NCI-H146 treated with DMSO at 0.1 percent for 48 hours (cell line): ENCODE measurements around the gene CLDN14.
A peak's percentile ranks its signal among the peaks of the same experiment; 100 is the strongest.

Experiments
- DNase-seq: peaks from one replicate; lab custom pipeline; 2025; ENCODE audit not compliant: unreplicated experiment; lab: John Stamatoyannopoulos, UW

CLDN14 gene

DNA sequence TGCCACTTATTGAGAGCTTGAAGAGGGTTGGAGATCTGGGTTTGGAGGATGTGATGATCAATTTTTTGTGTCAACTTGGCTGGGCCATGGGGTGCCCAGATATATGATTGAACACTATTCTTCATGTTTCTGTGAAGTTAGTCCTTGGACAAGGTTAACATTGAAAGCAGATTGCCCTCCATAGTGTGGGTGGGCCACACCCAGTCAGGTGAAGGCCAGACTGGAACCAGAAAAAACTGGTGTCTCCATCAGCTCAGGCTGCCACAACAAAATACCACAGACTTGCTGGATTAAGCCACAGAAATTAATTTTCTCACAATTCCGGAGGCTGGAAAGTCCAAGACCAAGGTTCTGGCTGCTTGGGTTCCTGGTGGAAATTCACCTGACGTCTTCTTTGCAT, 7.5 kb downstream of the CLDN14 start:
- no peak for DNase-seq

DNA sequence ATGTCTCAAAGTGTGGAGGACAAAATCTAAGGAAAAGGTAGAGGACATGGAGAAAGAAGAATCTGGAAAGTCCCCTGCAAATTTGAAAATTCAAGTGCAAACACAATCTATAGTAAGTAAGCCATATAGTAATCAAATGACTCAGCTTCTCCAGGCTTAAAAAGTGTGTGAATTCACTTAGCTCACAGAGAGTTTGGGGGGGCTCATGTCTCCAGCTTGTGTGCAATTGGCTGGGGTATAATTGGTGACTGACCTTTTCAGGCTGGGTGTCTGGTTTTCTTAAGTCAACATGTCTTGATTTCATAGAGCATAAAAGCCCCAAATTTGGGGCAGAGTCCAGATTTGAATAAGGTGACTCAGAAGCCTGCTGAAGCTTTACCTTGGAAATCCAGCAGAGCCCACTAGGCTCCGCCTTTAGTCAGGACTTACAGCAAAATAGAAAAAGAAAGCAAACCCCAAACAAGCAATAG, 8.6 kb downstream of the CLDN14 start:
- DNase-seq, result no peak

DNA sequence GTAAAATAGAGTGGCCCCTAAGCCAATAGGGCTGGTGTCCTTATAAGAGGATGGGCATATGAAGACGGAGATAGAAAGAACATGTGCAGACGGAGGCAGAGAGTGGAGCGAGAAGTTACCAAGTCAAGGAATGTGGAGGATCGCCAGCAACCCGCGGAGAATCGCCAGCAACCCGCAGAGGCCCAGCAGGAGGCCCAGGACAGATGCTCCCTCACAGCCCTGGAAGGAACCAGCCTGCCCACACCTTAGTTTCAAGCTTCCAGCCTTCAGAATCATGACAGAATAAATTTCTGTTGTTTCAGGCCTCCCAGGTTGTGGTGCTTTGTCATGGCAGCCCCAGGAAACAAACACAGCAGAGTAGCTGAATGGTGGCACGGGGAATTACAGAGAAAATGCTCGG, 9.6 kb downstream of the CLDN14 start:
- no peak for DNase-seq

- no peak for DNase-seq
Observed at GRCh38 chr21:36466061-36466511, 13.8 kb downstream of the CLDN14 start.

DNA sequence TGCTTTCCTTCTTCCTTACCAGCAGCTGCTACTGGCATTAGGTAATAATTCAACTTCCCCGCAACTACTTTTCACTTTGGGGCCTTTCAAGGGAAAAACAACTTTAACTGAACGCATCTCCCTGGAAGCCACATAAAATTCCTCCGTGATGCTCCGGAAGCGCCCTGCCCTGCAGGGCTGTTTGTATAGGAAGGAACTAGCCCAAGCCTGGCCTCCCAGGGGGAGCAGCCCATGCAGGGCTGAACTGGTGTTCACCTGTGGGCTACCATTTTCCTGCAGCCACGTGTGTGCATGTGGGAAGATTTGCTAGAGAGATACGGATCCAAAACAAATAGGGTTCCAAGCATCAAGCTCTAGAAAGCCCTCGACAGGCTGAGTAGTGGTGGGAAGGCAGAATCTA, 14.4 kb downstream of the CLDN14 start:
- no peak for DNase-seq

GRCh38 chr21:36464590-36464989, 15.3 kb downstream of the CLDN14 start:
- DNase-seq, result no peak

DNA sequence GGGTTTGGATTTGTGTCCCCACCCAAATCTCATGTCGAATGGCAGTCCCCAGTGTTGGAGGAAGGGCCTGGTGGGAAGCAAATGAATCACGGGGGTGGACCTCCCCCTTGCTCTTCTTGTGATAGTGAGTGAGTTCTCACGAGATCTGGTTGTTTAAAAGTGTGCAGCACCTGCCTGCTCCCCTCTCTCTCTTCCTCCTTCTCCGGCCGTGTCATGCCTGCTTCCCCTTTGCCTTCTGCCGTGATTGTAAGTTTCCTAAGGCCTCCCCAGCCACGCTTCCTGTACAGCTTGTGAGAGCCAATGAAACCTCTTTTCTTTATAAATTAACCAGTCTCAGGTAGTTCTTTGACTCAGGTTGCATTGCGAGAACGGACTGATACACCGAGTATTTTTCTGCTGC, 15.9 kb downstream of the CLDN14 start:
- DNase-seq, result no peak

GRCh38 chr21:36463204-36463603, 16.7 kb downstream of the CLDN14 start:
- no peak for DNase-seq

DNA sequence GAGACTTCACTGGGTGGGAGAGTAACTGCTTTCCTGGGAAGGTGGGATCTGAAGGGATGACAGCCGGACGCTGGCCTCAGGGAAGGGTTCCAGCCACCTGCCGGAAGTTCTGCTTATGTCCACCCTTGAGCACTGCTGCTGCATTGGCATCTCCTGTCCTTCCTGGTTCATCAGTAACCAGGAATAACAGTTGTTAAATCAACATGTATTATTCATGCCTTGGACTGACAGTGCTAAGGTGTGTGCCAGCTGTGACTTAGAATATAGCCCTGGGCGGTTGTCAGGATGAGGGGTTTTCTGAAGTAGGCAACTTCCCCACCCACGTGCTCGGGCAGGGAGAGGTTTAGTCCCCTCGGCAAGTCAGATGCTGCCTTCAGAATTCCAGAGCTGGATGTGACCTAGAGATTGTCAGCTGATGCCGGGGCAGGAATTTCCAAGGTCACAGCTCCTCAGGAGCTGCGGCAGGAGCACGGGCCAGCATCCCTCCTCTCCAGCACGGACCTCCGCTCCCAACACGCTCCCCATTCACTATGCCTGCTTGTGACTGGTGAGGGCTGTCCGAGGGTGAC, 17.9 kb downstream of the CLDN14 start:
- DNase-seq, result no peak

DNA sequence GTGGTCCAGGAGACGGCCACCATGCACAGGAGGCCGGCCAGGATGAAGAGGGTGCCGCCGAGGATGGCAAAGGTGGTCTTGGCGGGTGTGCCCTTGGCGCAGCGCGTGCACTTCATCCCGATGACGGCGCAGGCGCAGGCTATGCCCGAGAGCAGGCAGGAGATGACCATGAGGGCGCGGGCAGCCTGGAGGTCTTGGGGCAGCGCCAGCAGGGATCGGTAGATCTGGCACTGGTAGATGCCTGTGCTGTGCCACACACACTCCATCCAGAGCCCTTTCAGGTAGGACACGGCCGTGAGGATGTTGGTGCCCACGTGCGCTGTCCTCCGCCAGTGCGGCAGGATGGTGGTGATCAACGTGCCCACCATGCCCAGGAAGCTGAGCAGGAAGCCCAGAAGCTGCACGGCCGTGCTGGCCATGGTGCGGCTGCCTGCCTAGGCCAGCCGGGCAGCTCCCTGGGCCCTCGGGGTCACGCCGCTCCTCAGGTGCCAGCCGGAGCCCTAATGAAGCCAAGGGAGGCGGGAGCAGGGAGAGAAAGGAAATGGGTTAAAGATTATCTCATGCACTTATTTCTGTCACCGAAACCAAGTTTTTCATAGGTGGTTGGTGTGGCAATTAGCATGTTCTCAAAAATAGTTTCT, 18.5 kb downstream of the CLDN14 start:
- DNase-seq, result no peak

GRCh38 chr21:36460866-36461265, 19.1 kb downstream of the CLDN14 start:
- no peak for DNase-seq

GRCh38 chr21:36459098-36459497, 20.8 kb downstream of the CLDN14 start:
- DNase-seq, result no peak

- DNase-seq, result no peak
Observed at GRCh38 chr21:36456729-36457414, 23.1 kb downstream of the CLDN14 start.

DNA sequence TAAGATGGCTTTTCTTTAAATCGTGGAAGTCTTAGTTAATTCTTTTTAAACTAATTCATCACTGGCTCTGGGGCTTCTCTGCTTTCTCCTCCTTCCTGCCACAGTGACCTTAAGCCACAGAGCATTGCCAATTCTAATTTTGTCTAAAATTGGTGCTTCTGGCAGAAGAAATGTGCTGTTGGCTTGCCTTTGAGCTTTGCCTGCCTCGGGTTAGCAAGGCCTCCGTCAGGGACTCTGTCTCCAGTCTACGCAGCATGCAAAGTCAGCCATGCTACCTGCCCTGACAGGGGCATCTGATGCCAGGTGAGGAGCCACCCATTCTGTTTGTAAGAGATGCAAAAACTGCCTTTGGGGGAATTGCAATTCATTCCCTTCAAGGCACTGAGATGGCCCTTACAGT, 25.2 kb downstream of the CLDN14 start:
- DNase-seq, result no peak

GRCh38 chr21:36454093-36454531, 25.8 kb downstream of the CLDN14 start:
- DNase-seq, result peak; percentile 79

- DNase-seq, result no peak
Observed at GRCh38 chr21:36452281-36452825, 27.6 kb downstream of the CLDN14 start.

- DNase-seq, result no peak
Observed at GRCh38 chr21:36451506-36451905, 28.4 kb downstream of the CLDN14 start.

GRCh38 chr21:36450511-36450910, 29.4 kb downstream of the CLDN14 start:
- DNase-seq, result no peak

DNA sequence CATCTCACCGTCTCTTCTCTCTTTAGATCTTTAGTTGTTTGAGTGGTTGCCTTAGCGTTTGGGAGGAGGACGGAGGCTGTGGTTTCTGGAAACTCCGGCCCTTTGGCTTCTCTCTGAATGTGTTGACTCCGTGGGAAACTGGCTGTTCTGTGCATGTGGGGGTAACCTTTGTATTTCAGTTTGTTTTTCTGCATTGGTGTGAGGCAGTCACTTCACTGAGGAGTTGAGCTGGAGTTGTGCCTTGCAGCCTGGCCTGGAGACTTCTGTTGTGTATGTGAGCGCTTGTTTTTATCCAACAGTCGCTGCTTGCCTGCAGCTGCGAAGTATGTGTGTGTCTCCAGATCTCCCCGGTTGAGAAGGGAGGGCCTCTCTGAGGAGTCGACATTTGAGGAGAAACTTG, 33.6 kb downstream of the CLDN14 start:
- no peak for DNase-seq

DNA sequence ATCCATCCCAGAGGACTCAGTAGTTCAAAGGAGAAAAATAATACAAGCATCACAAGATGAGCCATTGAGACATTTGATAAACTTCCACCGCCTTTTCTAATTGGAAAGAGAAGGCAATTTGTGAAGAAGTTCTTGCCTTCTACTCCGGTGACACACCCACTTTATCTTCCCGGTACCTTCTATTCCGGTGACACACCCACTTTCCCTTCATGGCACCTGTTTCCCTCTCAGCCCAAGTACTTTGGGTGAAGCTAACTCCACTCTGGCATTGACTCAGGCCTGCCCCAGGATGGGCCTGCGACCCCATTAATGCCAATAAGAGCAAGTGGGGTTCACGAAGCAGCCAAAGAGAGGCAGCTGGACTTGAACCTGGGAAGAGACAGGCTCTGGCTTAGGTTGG, 38.2 kb downstream of the CLDN14 start:
- no peak for DNase-seq

DNA sequence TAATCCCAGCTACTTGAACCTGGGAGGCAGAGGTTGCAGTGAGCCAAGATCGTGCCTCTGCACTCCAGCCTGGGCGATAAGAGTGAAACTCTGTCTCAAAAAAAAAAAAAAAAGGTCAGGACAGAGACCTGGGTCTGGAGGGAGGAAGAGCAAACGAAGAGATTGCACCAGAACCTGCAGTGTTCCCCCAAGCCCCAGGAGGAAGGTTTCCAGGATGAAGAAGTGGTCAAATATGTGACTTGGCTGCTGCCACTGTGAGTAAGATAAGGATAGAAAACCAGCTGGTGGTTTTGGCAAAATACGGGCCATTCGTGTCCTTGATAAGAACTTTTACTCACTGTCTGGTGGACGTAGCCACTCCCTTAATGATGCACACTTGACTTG, 42.2 kb downstream of the CLDN14 start:
- no peak for DNase-seq
